Measurements from ENCODE around the gene SLAMF8.

- no peak for TF ChIP-seq CTCF (IDR thresholded peaks at IDR 0.05; ENCODE audit: poor library complexity, severe bottlenecking)
- no peak for TF ChIP-seq POLR2AphosphoS5 (IDR thresholded peaks at IDR 0.05)
- TF ChIP-seq, protein P1, sequence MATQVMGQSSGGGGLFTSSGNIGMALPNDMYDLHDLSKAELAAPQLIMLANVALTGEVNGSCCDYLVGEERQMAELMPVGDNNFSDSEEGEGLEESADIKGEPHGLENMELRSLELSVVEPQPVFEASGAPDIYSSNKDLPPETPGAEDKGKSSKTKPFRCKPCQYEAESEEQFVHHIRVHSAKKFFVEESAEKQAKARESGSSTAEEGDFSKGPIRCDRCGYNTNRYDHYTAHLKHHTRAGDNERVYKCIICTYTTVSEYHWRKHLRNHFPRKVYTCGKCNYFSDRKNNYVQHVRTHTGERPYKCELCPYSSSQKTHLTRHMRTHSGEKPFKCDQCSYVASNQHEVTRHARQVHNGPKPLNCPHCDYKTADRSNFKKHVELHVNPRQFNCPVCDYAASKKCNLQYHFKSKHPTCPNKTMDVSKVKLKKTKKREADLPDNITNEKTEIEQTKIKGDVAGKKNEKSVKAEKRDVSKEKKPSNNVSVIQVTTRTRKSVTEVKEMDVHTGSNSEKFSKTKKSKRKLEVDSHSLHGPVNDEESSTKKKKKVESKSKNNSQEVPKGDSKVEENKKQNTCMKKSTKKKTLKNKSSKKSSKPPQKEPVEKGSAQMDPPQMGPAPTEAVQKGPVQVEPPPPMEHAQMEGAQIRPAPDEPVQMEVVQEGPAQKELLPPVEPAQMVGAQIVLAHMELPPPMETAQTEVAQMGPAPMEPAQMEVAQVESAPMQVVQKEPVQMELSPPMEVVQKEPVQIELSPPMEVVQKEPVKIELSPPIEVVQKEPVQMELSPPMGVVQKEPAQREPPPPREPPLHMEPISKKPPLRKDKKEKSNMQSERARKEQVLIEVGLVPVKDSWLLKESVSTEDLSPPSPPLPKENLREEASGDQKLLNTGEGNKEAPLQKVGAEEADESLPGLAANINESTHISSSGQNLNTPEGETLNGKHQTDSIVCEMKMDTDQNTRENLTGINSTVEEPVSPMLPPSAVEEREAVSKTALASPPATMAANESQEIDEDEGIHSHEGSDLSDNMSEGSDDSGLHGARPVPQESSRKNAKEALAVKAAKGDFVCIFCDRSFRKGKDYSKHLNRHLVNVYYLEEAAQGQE (IDR thresholded peaks at IDR 0.05; ENCODE audit: borderline replicate concordance) = no peak
- no peak for TF ChIP-seq EP300 (conservative IDR thresholded peaks at IDR 0.05; ENCODE audit: poor library complexity, severe bottlenecking)
- no peak for TF ChIP-seq EZH2 (IDR thresholded peaks at IDR 0.05; ENCODE audit: borderline replicate concordance, insufficient read depth, low read length, poor library complexity, severe bottlenecking)
- TF ChIP-seq MXI1 (conservative IDR thresholded peaks at IDR 0.05; ENCODE audit: poor library complexity, severe bottlenecking) = no peak
- no peak for TF ChIP-seq RAD21 (conservative IDR thresholded peaks at IDR 0.05)
- TF ChIP-seq SMC3 (conservative IDR thresholded peaks at IDR 0.05; ENCODE audit: poor library complexity) = no peak
Observed at GRCh38 chr1:159791031-159791430, 35.6 kb upstream of the SLAMF8 start.

All from neural cell (in vitro differentiated cells).